NB4 (cell line): ENCODE data around the gene SCRN1.

Source experiments
- DNase-seq: peaks from one replicate; pipeline ENCODE4 v3.0.0; 2010; ENCODE audit warnings: low read depth
- H3K4me3 ChIP-seq: one replicate; pipeline ENCODE4 v1.5.1; 2011; ENCODE audit warnings: mild to moderate bottlenecking, low read depth, low read length, moderate library complexity
- MYC ChIP-seq: IDR thresholded peaks from 2 replicates; pipeline ENCODE4 v1.6.1; 2011; ENCODE audit warnings: low read depth, low read length
- POLR2A ChIP-seq: IDR thresholded peaks from 2 replicates; pipeline ENCODE4 v1.6.1; 2011; ENCODE audit warnings: mild to moderate bottlenecking; ENCODE audit not compliant: insufficient read length; ENCODE audit errors: extremely low read depth
- TF ChIP-seq, protein P1 (sequence below): IDR thresholded peaks from 2 replicates; pipeline ENCODE4 v1.6.1; 2011; ENCODE audit warnings: low read depth, low read length
- TF ChIP-seq, protein P2 (sequence below): IDR thresholded peaks from one replicate; pipeline ENCODE4 v1.5.1; 2012; ENCODE audit warnings: low read depth, low read length

The SCRN1 gene

DNA sequence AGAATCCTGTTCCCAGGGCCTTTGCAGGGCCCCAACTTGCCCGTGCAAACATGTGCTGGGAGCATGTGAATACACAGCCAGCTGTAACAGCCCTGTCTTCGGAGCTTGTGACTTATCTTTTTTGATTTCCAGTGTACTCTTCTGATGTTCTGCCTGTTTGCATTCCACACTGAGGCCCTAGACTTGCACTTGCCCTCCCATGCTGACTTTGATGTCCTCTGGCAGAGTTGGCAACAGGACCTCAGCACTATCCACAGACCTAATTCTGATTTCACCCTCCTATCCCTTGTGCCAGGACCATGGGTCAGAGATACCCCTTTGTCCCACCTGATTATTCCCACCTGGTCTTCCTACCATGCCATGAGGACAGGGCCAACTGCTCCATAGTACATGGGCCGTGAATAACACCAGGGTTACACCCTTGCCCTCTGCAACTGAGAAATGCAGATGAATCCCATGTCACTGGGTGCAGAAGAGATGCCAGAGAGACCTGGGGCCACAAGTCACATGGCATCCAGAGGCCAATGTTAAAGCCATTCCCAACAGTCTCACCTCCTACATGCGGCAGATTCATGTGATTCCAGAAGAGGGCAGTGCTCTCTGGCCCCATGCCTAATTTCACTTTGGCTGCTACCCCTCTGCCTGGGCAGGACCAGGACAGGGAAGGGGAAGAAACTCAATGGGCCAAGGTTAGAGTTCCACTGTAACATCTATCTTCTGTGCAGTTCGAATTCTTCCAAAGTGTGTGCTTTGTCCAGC, 43.0 kb downstream of the SCRN1 start:
- H3K4me3 ChIP-seq = no peak overlapping the region
- TF ChIP-seq, protein P1, sequence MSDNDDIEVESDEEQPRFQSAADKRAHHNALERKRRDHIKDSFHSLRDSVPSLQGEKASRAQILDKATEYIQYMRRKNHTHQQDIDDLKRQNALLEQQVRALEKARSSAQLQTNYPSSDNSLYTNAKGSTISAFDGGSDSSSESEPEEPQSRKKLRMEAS = no peak
- no peak for TF ChIP-seq MYC
- TF ChIP-seq, protein P2, sequence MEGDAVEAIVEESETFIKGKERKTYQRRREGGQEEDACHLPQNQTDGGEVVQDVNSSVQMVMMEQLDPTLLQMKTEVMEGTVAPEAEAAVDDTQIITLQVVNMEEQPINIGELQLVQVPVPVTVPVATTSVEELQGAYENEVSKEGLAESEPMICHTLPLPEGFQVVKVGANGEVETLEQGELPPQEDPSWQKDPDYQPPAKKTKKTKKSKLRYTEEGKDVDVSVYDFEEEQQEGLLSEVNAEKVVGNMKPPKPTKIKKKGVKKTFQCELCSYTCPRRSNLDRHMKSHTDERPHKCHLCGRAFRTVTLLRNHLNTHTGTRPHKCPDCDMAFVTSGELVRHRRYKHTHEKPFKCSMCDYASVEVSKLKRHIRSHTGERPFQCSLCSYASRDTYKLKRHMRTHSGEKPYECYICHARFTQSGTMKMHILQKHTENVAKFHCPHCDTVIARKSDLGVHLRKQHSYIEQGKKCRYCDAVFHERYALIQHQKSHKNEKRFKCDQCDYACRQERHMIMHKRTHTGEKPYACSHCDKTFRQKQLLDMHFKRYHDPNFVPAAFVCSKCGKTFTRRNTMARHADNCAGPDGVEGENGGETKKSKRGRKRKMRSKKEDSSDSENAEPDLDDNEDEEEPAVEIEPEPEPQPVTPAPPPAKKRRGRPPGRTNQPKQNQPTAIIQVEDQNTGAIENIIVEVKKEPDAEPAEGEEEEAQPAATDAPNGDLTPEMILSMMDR = peak; percentile 30
- TF ChIP-seq POLR2A = no peak
- DNase-seq = peak; percentile 35

DNA sequence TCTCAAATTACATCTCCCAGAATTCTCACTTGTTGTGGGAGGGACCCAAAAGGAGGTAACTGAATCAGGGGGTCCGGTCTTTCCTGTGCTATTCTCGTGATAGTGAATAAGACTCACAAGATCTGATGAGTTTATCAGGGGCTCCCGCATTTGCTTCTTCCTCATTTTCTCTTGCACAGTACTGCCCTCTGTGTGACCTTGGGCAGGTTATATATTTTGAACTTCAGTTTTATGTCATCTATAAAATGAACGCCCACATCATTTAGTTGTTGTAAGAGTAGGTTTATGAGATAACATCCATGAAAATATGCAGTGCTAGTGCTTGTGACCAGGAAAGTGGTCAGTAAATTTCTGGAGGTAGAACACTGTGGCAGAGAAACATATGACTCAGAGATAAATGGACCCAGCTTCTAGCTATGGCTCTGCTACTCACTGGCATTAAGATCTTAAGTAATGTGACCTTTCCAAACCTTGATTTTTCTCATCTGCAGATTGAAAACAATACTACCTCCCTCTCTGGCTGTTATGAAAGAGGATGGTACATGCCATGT, 44.3 kb downstream of the SCRN1 start:
- H3K4me3 ChIP-seq = no peak overlapping the region
- DNase-seq = peak; percentile 16
- no peak for TF ChIP-seq MYC
- TF ChIP-seq, protein P2 = no peak
- TF ChIP-seq, protein P1 = no peak
- no peak for TF ChIP-seq POLR2A

DNA sequence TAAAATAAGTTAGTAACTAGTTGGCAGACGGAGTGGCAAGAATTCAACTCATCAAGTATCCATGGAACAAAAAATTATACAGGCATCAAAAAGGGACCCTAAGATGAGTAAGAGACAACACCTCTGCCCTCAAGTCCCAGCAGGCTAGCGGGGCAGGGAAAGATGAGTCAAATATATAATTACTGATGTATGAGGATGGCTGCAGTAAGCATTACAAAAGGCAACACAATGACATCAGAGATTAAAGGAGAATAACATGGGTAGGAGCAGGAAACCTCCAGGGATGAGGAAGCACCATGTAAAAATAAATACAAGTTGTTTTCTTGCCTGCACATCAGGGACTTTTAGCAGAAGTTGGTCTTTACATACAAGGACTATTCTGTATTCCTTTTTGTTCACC, 49.4 kb downstream of the SCRN1 start:
- TF ChIP-seq MYC (no peak), POLR2A (no peak)
- TF ChIP-seq, protein P1 = no peak
- TF ChIP-seq, protein P2 = no peak
- no peak overlapping the region for H3K4me3 ChIP-seq
- no peak for DNase-seq

DNA sequence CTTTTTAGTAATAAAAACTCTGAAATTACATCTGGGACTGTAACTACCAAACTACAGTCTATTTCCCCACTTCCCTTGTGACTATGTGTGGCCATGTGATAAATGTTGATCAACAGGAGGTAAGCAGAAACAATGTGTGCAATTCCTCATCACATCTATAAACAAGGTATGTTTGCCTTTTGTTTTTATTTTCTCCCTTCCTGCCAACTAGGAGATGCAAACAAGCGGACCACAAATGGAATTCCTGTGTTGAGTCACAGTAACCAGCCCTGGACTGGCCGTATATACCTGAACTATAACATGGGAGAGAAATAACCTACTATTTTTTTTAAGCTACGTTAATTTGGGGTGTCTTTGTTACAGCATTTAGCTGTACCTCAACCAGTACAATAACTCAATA, 52.5 kb downstream of the SCRN1 start:
- no peak for TF ChIP-seq MYC
- TF ChIP-seq, protein P2 = no peak
- TF ChIP-seq, protein P1 = no peak
- no peak for TF ChIP-seq POLR2A
- no peak for DNase-seq
- H3K4me3 ChIP-seq = no peak overlapping the region

DNA sequence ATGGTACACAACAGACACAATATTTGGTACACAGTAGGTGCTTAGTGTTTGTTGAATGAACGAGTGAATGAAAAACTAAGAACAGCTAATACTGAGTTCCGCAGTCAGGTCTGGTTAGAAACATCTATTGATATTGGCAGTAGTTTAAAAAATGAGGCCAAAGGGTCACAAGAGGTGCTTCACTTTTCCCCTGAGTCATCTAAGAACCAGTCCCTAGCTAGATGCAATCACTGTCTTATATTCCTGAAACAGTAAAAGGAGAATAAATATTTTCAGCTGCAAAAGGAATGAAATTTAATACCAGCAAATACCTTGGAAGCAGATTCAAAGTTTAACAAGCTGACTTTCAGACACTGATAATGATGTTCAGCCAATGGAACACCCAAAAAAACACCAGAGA, 54.5 kb downstream of the SCRN1 start:
- DNase-seq = no peak
- TF ChIP-seq, protein P1 = no peak
- TF ChIP-seq MYC (no peak), POLR2A (no peak)
- TF ChIP-seq, protein P2 = no peak
- H3K4me3 ChIP-seq = no peak overlapping the region
